Karpas-422 (cell line): ENCODE data around the gene DEXI. TPM values are rescaled to one million over a fixed set of nuclear protein-coding genes. Genes with fewer than 3 reads are reported as not detected.
"Not testable (repeated sequence)": the region's sequence is repeated elsewhere in the genome, so short reads cannot be mapped to it uniquely, and the experiment has no call there.

Experiments used
- DNase-seq: peaks from one replicate; pipeline ENCODE4 v3.0.0-alpha.2; 2015
- H2AFZ ChIP-seq: fragments of 200-600 bp; sonication (generic); 2 replicates; pipeline ENCODE4 v1.6.1; 2014; ENCODE audit warnings: antibody characterized with exemption, low read length, mixed read lengths
- H3K27ac ChIP-seq: fragments of 200-600 bp; sonication (generic); 2 replicates; pipeline ENCODE4 v1.5.1; 2014; ENCODE audit warnings: mild to moderate bottlenecking, low read length, moderate library complexity
- H3K27me3 ChIP-seq: fragments of 200-600 bp; sonication (generic); 2 replicates; pipeline ENCODE4 v1.6.1; 2014; ENCODE audit warnings: low read length, mixed read lengths
- H3K36me3 ChIP-seq: fragments of 200-600 bp; sonication (generic); 2 replicates; pipeline ENCODE4 v1.6.1; 2014; ENCODE audit warnings: low read length, mixed read lengths; ENCODE audit not compliant: insufficient read depth
- H3K4me1 ChIP-seq: fragments of 200-600 bp; sonication (generic); 2 replicates; pipeline ENCODE4 v1.6.1; 2014; ENCODE audit warnings: mild to moderate bottlenecking, low read length, mixed read lengths
- H3K4me2 ChIP-seq: fragments of 200-600 bp; sonication (generic); 2 replicates; pipeline ENCODE4 v1.6.1; 2014; ENCODE audit warnings: low read length, low read depth, mild to moderate bottlenecking; ENCODE audit not compliant: poor library complexity, severe bottlenecking
- H3K4me3 ChIP-seq: fragments of 200-600 bp; sonication (generic); 2 replicates; pipeline ENCODE4 v1.5.1; 2014; ENCODE audit warnings: mild to moderate bottlenecking, antibody characterized with exemption, low read length, mixed read lengths
- H3K79me2 ChIP-seq: fragments of 200-600 bp; sonication (generic); 2 replicates; pipeline ENCODE4 v1.6.1; 2014; ENCODE audit warnings: mild to moderate bottlenecking, low read length, mixed read lengths
- H3K9ac ChIP-seq: fragments of 200-600 bp; sonication (generic); 2 replicates; pipeline ENCODE4 v1.6.0; 2014; ENCODE audit warnings: low read length
- H3K9me2 ChIP-seq: fragments of 200-600 bp; sonication (generic), shearing (Covaris generic); replicated peaks from 2 replicates; pipeline ENCODE4 v1.6.0; 2014; ENCODE audit warnings: mild to moderate bottlenecking, low read length, moderate library complexity; ENCODE audit not compliant: insufficient read depth
- H3K9me3 ChIP-seq: fragments of 300-700, 200-600 bp; sonication (generic); 2 replicates; pipeline ENCODE4 v1.6.1; 2014; ENCODE audit warnings: low read length, mixed read lengths
- H4K20me1 ChIP-seq: fragments of 200-600 bp; sonication (generic); 2 replicates; pipeline ENCODE4 v1.6.1; 2014; ENCODE audit warnings: mild to moderate bottlenecking, antibody characterized with exemption, low read length, low read depth; ENCODE audit not compliant: insufficient read depth
- total RNA-seq: library from RNA; depleted of rRNA; stranded (reverse); fragments of >200 nt; shearing (Covaris generic); gene quantifications from 2 replicates; pipeline ENCODE4 v1.2.3, GENCODE V29; 2014; ENCODE audit warnings: low replicate concordance

The DEXI gene
- total RNA-seq, 1 experiment from 2014 or later: 40.7 TPM

GRCh38 chr16:10931134-10931533 is 11.1 kb downstream of the DEXI start:
- Histone ChIP-seq H4K20me1 (peaks cover 5% of the 10 kb centered on the region; the same call in 1 of the 2 replicates), H2AFZ (no peak overlapping the region), H3K27ac (peak overlapping the region; percentile 58)

GRCh38 chr16:10930755-10931093 is 11.5 kb downstream of the DEXI start:
- H3K9ac ChIP-seq: no peak overlapping the region
- H3K27ac ChIP-seq: peak overlapping the region; percentile 58
- no peaks in the 10 kb centered on the region for H3K27me3 ChIP-seq
- peaks cover 33% of the 10 kb centered on the region for H3K4me1 ChIP-seq
- H2AFZ ChIP-seq: no peak overlapping the region
- H3K4me3 ChIP-seq: no peak overlapping the region
- H3K9me3 ChIP-seq: no peaks in the 10 kb centered on the region
- DNase-seq: peak; percentile 81
- peaks cover 5% of the 10 kb centered on the region; the same call in 1 of the 2 replicates for H4K20me1 ChIP-seq
- no peaks in the 10 kb centered on the region for H3K9me2 ChIP-seq
- no peak overlapping the region for H3K4me2 ChIP-seq
- H3K36me3 ChIP-seq: peaks cover 5% of the 10 kb centered on the region
- peaks cover 28% of the 10 kb centered on the region for H3K79me2 ChIP-seq

More at GRCh38 chr16:10931134-10931533, 11.1 kb downstream of the DEXI start:
- H3K36me3 ChIP-seq: peaks cover 4% of the 10 kb centered on the region
- peaks cover 32% of the 10 kb centered on the region for H3K79me2 ChIP-seq
- no peak overlapping the region for H3K4me2 ChIP-seq
- no peak overlapping the region for H3K4me3 ChIP-seq
- no peaks in the 10 kb centered on the region for H3K27me3 ChIP-seq
- H3K9me2 ChIP-seq: no peaks in the 10 kb centered on the region
- peaks cover 33% of the 10 kb centered on the region for H3K4me1 ChIP-seq
- H3K9me3 ChIP-seq: no peaks in the 10 kb centered on the region
- no peak for DNase-seq
- H3K9ac ChIP-seq: no peak overlapping the region

DNA sequence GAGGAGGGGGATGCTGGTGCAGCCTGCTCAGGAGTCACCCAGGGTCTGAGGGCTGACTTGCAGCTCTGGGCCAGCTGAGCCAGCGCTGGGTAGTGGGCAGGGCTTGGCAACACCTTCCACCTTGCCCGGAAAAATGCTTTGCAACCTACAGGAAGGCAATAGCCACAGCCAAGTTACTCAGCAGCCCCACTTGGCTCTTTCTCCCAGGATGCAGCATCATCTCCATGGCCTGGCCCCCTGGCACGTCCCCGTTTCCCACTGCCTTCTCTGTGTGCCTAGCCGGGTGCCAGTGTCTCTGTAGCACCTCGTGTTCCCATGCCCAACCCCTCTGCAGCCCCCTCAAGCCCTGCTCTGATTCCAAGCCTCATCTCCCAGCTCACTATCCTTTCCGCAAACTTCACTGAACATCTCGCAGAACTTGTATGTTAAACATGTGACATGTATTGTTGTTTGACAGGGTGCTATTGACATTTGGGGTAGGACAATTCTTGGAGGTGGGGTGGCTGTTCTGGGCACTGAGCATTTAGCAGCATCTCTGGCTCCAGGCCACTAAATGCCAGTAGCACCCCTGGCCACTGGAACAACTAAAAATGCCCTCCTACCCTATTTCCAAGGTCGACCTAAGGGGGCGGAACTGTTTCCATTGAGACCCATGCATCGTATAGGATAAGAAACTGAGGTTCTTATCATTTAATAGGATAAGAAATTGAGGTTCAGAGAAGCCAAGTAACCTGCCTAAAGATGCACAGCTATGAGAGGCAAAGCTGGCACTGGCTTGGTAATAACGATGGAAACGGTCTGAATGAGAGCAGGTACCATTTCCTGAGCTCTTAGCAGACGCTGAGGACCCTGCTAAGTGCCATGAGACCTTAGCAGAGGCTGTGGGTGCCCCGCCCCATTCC is 12.2 kb downstream of the DEXI start:
- Histone ChIP-seq H2AFZ (no peak overlapping the region), H3K27ac (peak overlapping the region; percentile 58), H3K9me2 (no peaks in the 10 kb centered on the region), H4K20me1 (peaks cover 5% of the 10 kb centered on the region; the same call in 1 of the 2 replicates), H3K27me3 (no peaks in the 10 kb centered on the region), H3K9ac (no peak overlapping the region), H3K9me3 (no peaks in the 10 kb centered on the region), H3K4me3 (no peak overlapping the region), H3K4me2 (peak overlapping the region; percentile 28), H3K4me1 (peaks cover 33% of the 10 kb centered on the region), H3K79me2 (peaks cover 22% of the 10 kb centered on the region), H3K36me3 (peaks cover 8% of the 10 kb centered on the region)
- DNase-seq: no peak

GRCh38 chr16:10929097-10929496 is 13.2 kb downstream of the DEXI start:
- H3K4me2 ChIP-seq: peak overlapping the region; percentile 28
- H3K36me3 ChIP-seq: peaks cover 16% of the 10 kb centered on the region

DNA sequence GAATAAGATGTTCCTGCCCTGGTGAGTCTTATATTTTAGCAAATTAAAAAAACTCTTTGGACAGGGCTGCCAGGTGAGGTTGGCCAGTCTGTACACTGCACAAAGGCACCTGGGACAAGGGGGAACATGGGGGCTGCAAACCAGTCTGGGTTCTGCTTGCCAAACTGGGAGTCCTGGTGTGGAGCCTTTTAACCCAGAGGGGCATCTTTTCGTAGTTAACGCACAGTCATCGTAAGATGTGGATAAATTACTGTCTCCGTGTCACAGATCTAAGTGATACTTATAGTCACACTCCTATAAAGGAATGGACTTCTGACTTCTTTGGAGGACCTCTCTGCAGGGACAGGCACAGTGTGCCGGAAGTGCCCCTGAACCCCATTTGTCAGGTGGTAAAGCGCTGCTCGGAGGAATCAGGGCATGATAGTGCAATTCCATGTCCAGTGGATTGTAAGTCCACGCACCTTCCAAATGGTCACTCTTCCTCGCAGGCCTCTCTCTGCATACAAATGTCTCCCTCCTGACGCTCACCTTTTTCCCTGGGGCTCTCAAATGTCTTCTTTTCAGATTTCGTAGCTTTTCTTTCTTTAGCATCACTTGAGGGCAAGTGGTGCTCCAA is 14.7 kb downstream of the DEXI start:
- peaks cover 53% of the 10 kb centered on the region for H3K4me1 ChIP-seq
- no peaks in the 10 kb centered on the region for H3K27me3 ChIP-seq
- peak overlapping the region; percentile 9; the same call in 1 of the 2 replicates for H3K9ac ChIP-seq
- H4K20me1 ChIP-seq: no peaks in the 10 kb centered on the region
- no peak for DNase-seq
- H3K4me3 ChIP-seq: no peak overlapping the region
- H3K9me3 ChIP-seq: no peaks in the 10 kb centered on the region
- H3K36me3 ChIP-seq: peaks cover 30% of the 10 kb centered on the region
- H3K4me2 ChIP-seq: no peak overlapping the region
- no peak overlapping the region for H2AFZ ChIP-seq
- 0 out of 2 replicates have a peak, but pooled peaks cover 3% of the 10 kb centered on the region for H3K79me2 ChIP-seq
- no peaks in the 10 kb centered on the region for H3K9me2 ChIP-seq
- H3K27ac ChIP-seq: peak overlapping the region; percentile 58

More at GRCh38 chr16:10929097-10929496, 13.2 kb downstream of the DEXI start:
- Histone ChIP-seq H3K4me1 (peaks cover 38% of the 10 kb centered on the region), H3K79me2 (0 out of 2 replicates have a peak, but pooled peaks cover 12% of the 10 kb centered on the region), H3K27ac (peak overlapping the region; percentile 58)
- H3K9ac ChIP-seq, H4K20me1 ChIP-seq, H3K9me3 ChIP-seq, H3K27me3 ChIP-seq, H3K9me2 ChIP-seq, DNase-seq, H2AFZ ChIP-seq, H3K4me3 ChIP-seq: not testable (repeated sequence)

DNA sequence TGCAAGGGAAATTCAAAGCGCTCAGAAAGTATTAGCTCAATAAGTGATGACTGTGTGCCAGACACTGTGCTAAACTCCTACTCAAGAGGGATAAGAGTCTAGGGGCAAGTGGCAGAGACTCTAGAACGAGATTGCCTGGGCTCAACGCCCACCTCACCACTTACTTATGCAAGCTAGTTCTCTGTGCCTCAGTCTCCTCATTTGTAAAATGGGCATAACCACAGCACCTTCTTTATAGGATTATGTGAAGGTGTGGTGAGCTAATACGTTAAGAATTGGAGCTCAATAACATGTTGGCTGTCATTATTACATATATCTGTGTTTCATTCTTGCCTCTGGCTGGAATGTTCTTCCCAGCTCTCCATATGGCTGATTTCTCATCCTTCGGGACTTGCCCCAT is 15.4 kb downstream of the DEXI start:
- Histone ChIP-seq H2AFZ (no peak overlapping the region), H3K4me1 (peaks cover 60% of the 10 kb centered on the region), H3K4me2 (no peak overlapping the region), H3K79me2 (no peaks in the 10 kb centered on the region), H3K27me3 (no peaks in the 10 kb centered on the region), H3K27ac (peak overlapping the region; percentile 58; the same call in 1 of the 2 replicates), H3K9ac (no peak overlapping the region), H3K9me3 (no peaks in the 10 kb centered on the region), H3K9me2 (no peaks in the 10 kb centered on the region), H3K36me3 (peaks cover 35% of the 10 kb centered on the region), H3K4me3 (no peak overlapping the region), H4K20me1 (no peaks in the 10 kb centered on the region)
- DNase-seq: no peak

DNA sequence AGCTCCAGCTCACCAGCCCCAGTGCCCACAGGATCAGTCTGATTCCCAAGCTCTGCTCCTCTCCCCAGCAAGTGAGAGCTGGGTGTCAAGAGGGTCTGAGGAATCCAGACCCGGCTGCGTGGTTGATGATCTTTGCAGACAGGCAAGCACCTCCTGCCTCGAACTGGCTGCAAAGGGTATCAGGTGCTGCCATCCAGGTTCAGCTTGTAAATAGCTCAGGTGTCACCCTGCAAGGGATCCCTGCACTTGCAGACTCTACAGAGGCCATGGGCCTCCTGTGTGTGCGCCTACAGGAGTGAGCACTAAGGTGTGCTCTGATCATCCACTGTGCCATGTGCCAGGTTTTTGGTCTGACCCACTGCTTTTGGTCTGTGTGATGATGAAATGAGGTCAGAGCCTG is 16.2 kb downstream of the DEXI start:
- H2AFZ ChIP-seq: no peak overlapping the region
- H3K27me3 ChIP-seq: no peaks in the 10 kb centered on the region
- H3K9me3 ChIP-seq: no peaks in the 10 kb centered on the region
- H3K4me2 ChIP-seq: no peak overlapping the region
- no peaks in the 10 kb centered on the region for H4K20me1 ChIP-seq
- no peak overlapping the region for H3K27ac ChIP-seq
- no peak overlapping the region for H3K4me3 ChIP-seq
- H3K9me2 ChIP-seq: no peaks in the 10 kb centered on the region
- H3K9ac ChIP-seq: no peak overlapping the region
- H3K4me1 ChIP-seq: peaks cover 60% of the 10 kb centered on the region
- H3K36me3 ChIP-seq: peaks cover 43% of the 10 kb centered on the region
- no peaks in the 10 kb centered on the region for H3K79me2 ChIP-seq
- no peak for DNase-seq

DNA sequence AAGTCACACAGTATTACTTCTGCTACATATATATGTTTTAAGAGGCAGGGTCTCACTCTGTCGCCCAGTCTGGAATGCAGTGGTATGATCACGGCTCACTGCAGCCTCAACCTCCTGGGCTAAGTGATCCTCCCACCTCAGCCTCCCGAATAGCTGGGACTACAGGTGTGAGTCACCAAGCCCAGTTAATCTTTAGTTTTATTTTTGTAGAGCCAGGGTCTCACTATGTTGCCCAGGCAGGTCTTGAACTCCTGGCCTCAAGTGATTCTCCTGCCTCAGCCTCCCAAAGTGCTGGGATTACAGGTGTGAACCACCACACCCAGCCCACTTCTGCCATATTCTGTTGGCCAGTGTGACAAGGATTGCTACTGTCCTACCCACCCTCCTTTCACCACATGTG is 17.0 kb downstream of the DEXI start:
- H3K4me1 ChIP-seq: peaks cover 60% of the 10 kb centered on the region
- not testable (repeated sequence) for H3K9me2 ChIP-seq, H2AFZ ChIP-seq, H3K4me3 ChIP-seq, H3K79me2 ChIP-seq, H3K27me3 ChIP-seq, H3K4me2 ChIP-seq, H4K20me1 ChIP-seq, DNase-seq, H3K9me3 ChIP-seq, H3K9ac ChIP-seq
- H3K36me3 ChIP-seq: peaks cover 49% of the 10 kb centered on the region
- peak overlapping the region; percentile 72; the same call in 1 of the 2 replicates for H3K27ac ChIP-seq
